K562 (cell line): ENCODE data around the gene PRM1. TPM values are rescaled to one million over a fixed set of nuclear protein-coding genes. Genes with fewer than 3 reads are reported as not detected.

ENCODE experiments used
- ATAC-seq: fragments of 200-7000 bp; cut with Tn5 transposase; 3 replicates; pipeline ENCODE4 v1.9.1; 2020; ENCODE audit warnings: moderate library complexity
- BruUV-seq: library from RNA; stranded (reverse); fragments of 400-500 nt; replicated peaks from 2 replicates; lab custom pipeline; 2021; lab: Mats Ljungman, UMichigan
- CTCF ChIA-PET: fragments of 300-600 bp; formaldehyde crosslinking; extraction: SDS; loops from one replicate; lab custom pipeline; 2021; ENCODE audit warnings: low intra/inter-chr PET ratio; lab: Yijun Ruan, JAX
- POLR2A ChIA-PET: fragments of 300-600, 350-650 bp; sonication (Branson Sonifier 250); formaldehyde crosslinking; extraction: SDS; loops from one replicate; lab custom pipeline; 2021; ENCODE audit warnings: antibody characterized with exemption, inconsistent platforms; lab: Yijun Ruan, JAX
- DNase-seq, 4 experiments: peaks; one replicate each; pipeline versions ENCODE4 v3.0.0 to v3.0.0-alpha.2; 2011 to 2018; ENCODE audit warnings: low spot score in 3 of 4, mixed read lengths in 3 of 4; ENCODE audit errors: extremely low read depth in 1 of 4
- FAIRE-seq: peaks from 2 replicates; lab custom pipeline; 2011; peaks lifted over from hg19 to GRCh38; lab: Jason Lieb, UNC
- H2AFZ ChIP-seq: 2 replicates; pipeline ENCODE4 v1.6.0; 2011; ENCODE audit warnings: low read depth, low read length, control low read depth, inconsistent platforms
- H3K27ac ChIP-seq: fragments of 200-600 bp; 3 replicates; pipeline ENCODE4 v1.8.0; 2011; ENCODE audit warnings: low read depth, mild to moderate bottlenecking, control low read depth, inconsistent platforms, low read length, moderate library complexity, mixed read lengths; ENCODE audit errors: extremely low read depth
- H3K27me3 ChIP-seq, 2 experiments: fragments of 300-600 bp in 1 of 2; 2 replicates in 1 of 2; 3 replicates in 1 of 2; pipeline versions ENCODE4 v1.6.0 to v1.8.0; 2011; ENCODE audit warnings: inconsistent platforms in 2 of 2, low read length in 2 of 2, mild to moderate bottlenecking in 1 of 2, mixed read lengths in 1 of 2, moderate library complexity in 1 of 2; ENCODE audit not compliant: control insufficient read depth in 2 of 2, insufficient read depth in 2 of 2
- H3K36me3 ChIP-seq: fragments of 300-600 bp; 3 replicates; pipeline ENCODE4 v1.8.0; 2011; ENCODE audit warnings: mild to moderate bottlenecking, low read length, inconsistent platforms; ENCODE audit not compliant: control insufficient read depth, insufficient read depth
- H3K4me1 ChIP-seq, 2 experiments: fragments of 200-600 bp in 1 of 2; replicated peaks in 1 of 2; 2 replicates in 1 of 2; 3 replicates in 1 of 2; pipeline versions ENCODE4 v1.5.1 to v1.8.0; 2011; ENCODE audit warnings: inconsistent platforms in 2 of 2, low read length in 2 of 2, mild to moderate bottlenecking in 1 of 2, mixed read lengths in 1 of 2, moderate library complexity in 1 of 2; ENCODE audit not compliant: control insufficient read depth in 2 of 2, insufficient read depth in 2 of 2
- H3K4me2 ChIP-seq: 2 replicates; pipeline ENCODE4 v1.6.1; 2011; ENCODE audit warnings: low read length, control low read depth, inconsistent platforms, mixed read lengths; ENCODE audit not compliant: insufficient read depth
- H3K4me3 ChIP-seq: fragments of 200-600 bp; sonication (generic), shearing (Covaris generic); 2 replicates; pipeline ENCODE4 v1.5.1; 2016; ENCODE audit warnings: control low read depth, inconsistent platforms
- H3K79me2 ChIP-seq: fragments of 200-600 bp; 3 replicates; pipeline ENCODE4 v1.8.0; 2011; ENCODE audit warnings: low read length, inconsistent platforms; ENCODE audit not compliant: control insufficient read depth, insufficient read depth
- H3K9ac ChIP-seq, 2 experiments: 2 replicates each; pipeline versions ENCODE4 v1.6.0 to v1.6.1; 2011; ENCODE audit warnings: low read depth in 2 of 2, low read length in 2 of 2, control low read depth in 1 of 2, inconsistent platforms in 1 of 2, mild to moderate bottlenecking in 1 of 2, mixed read lengths in 1 of 2; ENCODE audit not compliant: insufficient read depth in 1 of 2
- H3K9me1 ChIP-seq: one replicate; pipeline ENCODE4 v1.6.0; 2011; ENCODE audit warnings: inconsistent platforms, mild to moderate bottlenecking, low read length, moderate library complexity; ENCODE audit not compliant: control insufficient read depth, insufficient read depth
- H3K9me3 ChIP-seq: replicated peaks from 2 replicates; pipeline ENCODE4 v1.5.1; 2011; ENCODE audit warnings: low read depth, low read length, inconsistent platforms; ENCODE audit not compliant: control insufficient read depth, insufficient read depth
- H4K20me1 ChIP-seq: replicated peaks from 2 replicates; pipeline ENCODE4 v1.6.1; 2011; ENCODE audit warnings: low read length, inconsistent platforms, mixed read lengths; ENCODE audit not compliant: control insufficient read depth, insufficient read depth
- CEBPB ChIP-seq: fragments of 450-650 bp; IDR thresholded peaks from 2 replicates; pipeline ENCODE4 v1.6.1; 2016; ENCODE audit warnings: missing genetic modification characterization, missing compliant biosample characterization
- E2F3 ChIP-seq: fragments of 250-450 bp; sonication (Bioruptor Pico); IDR thresholded peaks from 2 replicates; pipeline ENCODE4 v1.4.0; 2020; ENCODE audit warnings: mild to moderate bottlenecking
- FOS ChIP-seq: IDR thresholded peaks from 3 replicates; pipeline ENCODE4 v1.6.1; 2011; ENCODE audit not compliant: insufficient read length; ENCODE audit errors: extremely low read depth
- HDAC8 ChIP-seq: fragments of 450-650 bp; IDR thresholded peaks from 2 replicates; pipeline ENCODE4 v1.6.1; 2016; ENCODE audit warnings: mild to moderate bottlenecking, missing genetic modification characterization, moderate library complexity, missing compliant biosample characterization
- NFYB ChIP-seq: IDR thresholded peaks from 2 replicates; pipeline ENCODE4 v1.6.1; 2011; ENCODE audit warnings: mild to moderate bottlenecking, moderate library complexity; ENCODE audit not compliant: insufficient read length; ENCODE audit errors: extremely low read depth
- NRF1 ChIP-seq, 2 experiments: fragments of 450-650 bp; IDR thresholded peaks in 1 of 2; conservative IDR thresholded peaks in 1 of 2; 2 replicates each; pipeline ENCODE4 v1.6.1; 2014; ENCODE audit warnings: mild to moderate bottlenecking in 2 of 2
- PKNOX1 ChIP-seq: fragments of 450-650 bp; IDR thresholded peaks from 2 replicates; pipeline ENCODE4 v1.6.1; 2016
- PTTG1 ChIP-seq: fragments of 450-650 bp; IDR thresholded peaks from 2 replicates; pipeline ENCODE4 v1.6.1; 2016; ENCODE audit warnings: low read depth, mild to moderate bottlenecking, missing genetic modification characterization, missing compliant biosample characterization
- PURB ChIP-seq: sonication (generic); formaldehyde crosslinking; IDR thresholded peaks from 2 replicates; pipeline ENCODE4 v1.9.0; 2021; ENCODE audit warnings: low read depth, mild to moderate bottlenecking, missing genetic modification reagents
- TCFL5 ChIP-seq: fragments of 250-450 bp; sonication (Bioruptor Pico); conservative IDR thresholded peaks from 2 replicates; pipeline ENCODE4 v1.6.1; 2021; ENCODE audit warnings: mild to moderate bottlenecking, moderate library complexity, matching md5 sums
- USF2 ChIP-seq: sonication (generic); formaldehyde crosslinking; IDR thresholded peaks from 2 replicates; pipeline ENCODE4 v1.5.0; 2020; ENCODE audit warnings: missing genetic modification reagents
- ZNF24 ChIP-seq: fragments of 450-650 bp; IDR thresholded peaks from 2 replicates; pipeline ENCODE4 v1.6.1; 2016
- ZNF318 ChIP-seq, 2 experiments: fragments of 450-650 bp; IDR thresholded peaks; 2 replicates each; pipeline ENCODE4 v1.6.1; 2016; ENCODE audit warnings: mild to moderate bottlenecking in 2 of 2, borderline replicate concordance in 1 of 2, low read depth in 1 of 2, moderate library complexity in 1 of 2
- WGBS: fragments of 100-300 bp; shearing (Covaris generic); methylation state at CpG from one replicate; pipeline ENCODE4 v1.1.6; 2016; ENCODE audit warnings: low coverage, mixed read lengths; ENCODE audit not compliant: insufficient coverage; ENCODE audit errors: missing lambda C conversion rate; 5-methylcytosine and 5-hydroxymethylcytosine counted together
- in situ Hi-C: fragments of 300-500 bp; cut with MboI; formaldehyde crosslinking; loops from 4 replicates; pipeline ENCODE4 v1.15.0; 2018; ENCODE audit warnings: inconsistent platforms, mixed read lengths
- intact Hi-C: fragments of 100-400 bp; cut with micrococcal nuclease; formaldehyde crosslinking; loops from 2 replicates; pipeline ENCODE4 v1.14.2; 2022
- polyA plus RNA-seq, 8 experiments: library from polyadenylated mRNA; depleted of rRNA in 4 of 8; stranded (reverse) in 5 of 8; unstranded in 3 of 8; fragments of >200 nt; fragmentation: Nextera tagmentation in 2 of 8; fragmentation: Illumina TruSeq in 1 of 8; extraction: Ambion mirVana in 2 of 8; extraction: Trizol in 1 of 8; gene quantifications; 2 replicates each; pipeline versions ENCODE4 v1.2.1 to v1.2.3, GENCODE V29; 2011 to 2014; ENCODE audit warnings: inconsistent platforms in 1 of 8, missing spikeins in 1 of 8
- total RNA-seq, 7 experiments: library from RNA; depleted of rRNA in 6 of 7; stranded (reverse); fragments of >200 nt in 6 of 7; fragmentation: Illumina TruSeq in 2 of 7; extraction: Trizol in 2 of 7; gene quantifications; 2 replicates each; pipeline versions ENCODE4 v1.2.1 to v1.2.3, GENCODE V29; 2011 to 2021; ENCODE audit warnings: low replicate concordance in 1 of 7

PRM1 gene
- total and polyA plus RNA-seq, 9 of the 15 experiments (the other 6 are each of a cell fraction or from before 2014, with no cell fraction given), result not detected

GRCh38 chr16:11272484-11272883, 8.6 kb downstream of the PRM1 start:
- H3K36me3 ChIP-seq, result no peaks in the 10 kb centered on the region
- peaks cover 0 to 16% of the 10 kb centered on the region in 2 experiments; a peak in 1 of 5 replicates for H3K4me1 ChIP-seq
- no peak overlapping the region for H3K4me2 ChIP-seq
- H3K9me1 ChIP-seq, result no peaks in the 10 kb centered on the region
- ChIA-PET POLR2A (interaction anchor here (0.6 to 1.8 kb wide), 4 partner anchors 11 to 62 kb away, joined by 3 to 8 read pairs (median 5); partner anchors contain the start of gene SOCS1), CTCF (no interaction called here)
- no peaks in the 10 kb centered on the region for H3K9me3 ChIP-seq
- no peaks in the 10 kb centered on the region for H3K79me2 ChIP-seq
- no peak overlapping the region for H3K4me3 ChIP-seq
- in situ Hi-C loops (no loop called here), intact Hi-C loops (no loop called here)
- H2AFZ ChIP-seq, result no peak overlapping the region
- FAIRE-seq (no peak), ATAC-seq (no peak), DNase-seq (no peak)
- H3K9ac ChIP-seq, result no peak overlapping the region
- 0 out of 2 replicates have a peak, but pooled peaks cover 2% of the 10 kb centered on the region for H4K20me1 ChIP-seq
- WGBS, result 18% methylated on average over 6 of the region's 6 CpGs
- no peak overlapping the region for H3K27ac ChIP-seq
- no TSS peak for BruUV-seq
- peaks cover 18 to 31% of the 10 kb centered on the region in 2 experiments; a peak in 4 of 5 replicates for H3K27me3 ChIP-seq
- TF ChIP-seq TCFL5 (no peak), NFYB (no peak), PURB (no peak), PKNOX1 (no peak), NRF1 (conservative IDR thresholded peaks at IDR 0.05 in 1 of 2, IDR thresholded peaks at IDR 0.05 in 1 of 2) (no peak), E2F3 (no peak), HDAC8 (tag) (no peak), PTTG1 (no peak), ZNF318 (IDR thresholded peaks at IDR 0.05; ENCODE audit: borderline replicate concordance in 1 of 2, low read depth in 1 of 2) (no peak), ZNF24 (no peak), FOS (no peak), USF2 (CRISPR knock-in tag) (no peak), CEBPB (tag) (no peak)
